ENCODE measurements around the gene MOAP1.
"Not testable (repeated sequence)": the region's sequence is repeated elsewhere in the genome, so short reads cannot be mapped to it uniquely, and the experiment has no call there.

Gene MOAP1

GRCh38 chr14:93165271-93166265 lies 19.1 kb downstream of the MOAP1 start:
- not testable (repeated sequence) for DNase-seq (ENCODE audit: extremely low read depth, low read depth); H3K4me3 ChIP-seq (replicated peaks; ENCODE audit: low read depth, low read length)

- no peak for TF ChIP-seq CTCF (IDR thresholded peaks at IDR 0.05; ENCODE audit: low read depth, low read length, missing control alignments)
- DNase-seq (ENCODE audit: extremely low read depth, low read depth), result no peak
- H3K4me3 ChIP-seq (replicated peaks; ENCODE audit: low read depth, low read length), result no peak overlapping the region
These were observed 21.1 kb downstream of the MOAP1 start for GRCh38 chr14:93163564-93163963.

GRCh38 chr14:93161411-93161940 lies 23.2 kb downstream of the MOAP1 start:
- DNase-seq (ENCODE audit: extremely low read depth, low read depth), result no peak
- TF ChIP-seq CTCF (IDR thresholded peaks at IDR 0.05; ENCODE audit: low read depth, low read length, missing control alignments), result no peak
- no peak overlapping the region for H3K4me3 ChIP-seq (replicated peaks; ENCODE audit: low read depth, low read length)

GRCh38 chr14:93160353-93160801 lies 24.3 kb downstream of the MOAP1 start:
- no peak overlapping the region for H3K4me3 ChIP-seq (replicated peaks; ENCODE audit: low read depth, low read length)
- no peak for DNase-seq (ENCODE audit: extremely low read depth, low read depth)
- peak; percentile 40 for TF ChIP-seq CTCF (IDR thresholded peaks at IDR 0.05; ENCODE audit: low read depth, low read length, missing control alignments)

GRCh38 chr14:93159625-93160352 lies 24.9 kb downstream of the MOAP1 start:
- DNase-seq (ENCODE audit: extremely low read depth, low read depth); H3K4me3 ChIP-seq (replicated peaks; ENCODE audit: low read depth, low read length): not testable (repeated sequence)

- H3K4me3 ChIP-seq (replicated peaks; ENCODE audit: low read depth, low read length); DNase-seq (ENCODE audit: extremely low read depth, low read depth): not testable (repeated sequence)
These were observed 26.3 kb downstream of the MOAP1 start for GRCh38 chr14:93158349-93158748.

GRCh38 chr14:93156693-93157369 lies 27.9 kb downstream of the MOAP1 start:
- no peak for DNase-seq (ENCODE audit: extremely low read depth, low read depth)
- no peak for TF ChIP-seq CTCF (IDR thresholded peaks at IDR 0.05; ENCODE audit: low read depth, low read length, missing control alignments)
- H3K4me3 ChIP-seq (replicated peaks; ENCODE audit: low read depth, low read length), result no peak overlapping the region

GRCh38 chr14:93155667-93156066 lies 29.0 kb downstream of the MOAP1 start:
- TF ChIP-seq CTCF (IDR thresholded peaks at IDR 0.05; ENCODE audit: low read depth, low read length, missing control alignments), result no peak
- no peak for DNase-seq (ENCODE audit: extremely low read depth, low read depth)
- no peak overlapping the region for H3K4me3 ChIP-seq (replicated peaks; ENCODE audit: low read depth, low read length)
